ENCODE data around the gene POLR2I. TPM values are rescaled to one million over a fixed set of nuclear protein-coding genes. Genes with fewer than 3 reads are reported as not detected.

The POLR2I gene
- polyA plus RNA-seq, 1 donor from 2014 or later: 159 TPM

DNA sequence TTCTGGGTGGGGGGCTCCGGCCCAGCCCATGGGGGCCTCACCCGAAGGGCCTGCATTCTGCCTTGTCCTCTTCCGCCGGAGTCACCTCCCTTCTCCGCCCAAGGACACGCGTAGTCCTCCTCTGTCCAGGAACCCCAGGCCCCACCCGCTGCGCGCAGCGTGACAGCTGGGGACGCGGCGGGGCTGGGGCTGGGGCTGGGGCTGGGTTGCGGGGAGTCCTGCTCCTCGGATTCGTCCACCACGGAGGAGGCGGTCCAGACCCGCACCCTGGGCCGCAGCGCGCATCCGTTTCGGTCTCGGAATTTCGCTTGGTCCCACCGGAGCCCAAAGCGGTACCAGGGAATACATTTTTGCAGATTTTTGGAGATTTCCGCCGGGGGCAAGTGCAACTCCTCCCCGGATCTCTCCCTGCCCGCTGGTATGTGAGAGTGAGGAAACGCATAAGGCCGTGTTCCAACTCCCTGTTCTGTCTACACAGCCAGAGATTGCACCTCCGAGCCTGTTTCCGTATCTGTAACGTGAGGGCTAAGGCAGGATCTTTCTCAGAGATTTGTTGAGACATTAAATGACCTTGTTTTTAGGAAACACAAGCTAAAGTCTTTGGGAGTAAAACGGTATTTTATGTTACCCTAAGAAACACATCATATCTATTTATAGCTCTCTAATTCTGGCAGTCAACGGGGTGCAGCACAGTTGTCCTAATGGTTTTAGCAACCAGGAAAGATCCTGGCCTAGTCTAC, 37.8 kb upstream of the POLR2I start, which contains the start of gene COX7A1:
Gene COX7A1 (minus strand): TSS at position 96 of the 740 bp plus-strand sequence. CDS start 40 bp downstream, at position 56.
- Histone ChIP-seq H3K79me2 (replicated peaks; ENCODE audit: insufficient read depth, low read length) (no peaks in the 10 kb centered on the region), H2AFZ (ENCODE audit: low read depth, low read length) (no peak within 1 kb of the TSS), H3F3A (ENCODE audit: insufficient read depth, low read length, poor library complexity, severe bottlenecking) (no peaks in the 10 kb centered on the region), H3K4me3 (ENCODE audit: low read length) (no peak within 1 kb of the TSS), H3K9me2 (ENCODE audit: insufficient read depth, low read length) (no peaks in the 10 kb centered on the region), H3K27ac (ENCODE audit: low read length) (no peak within 1 kb of the TSS), H4K20me1 (ENCODE audit: insufficient read depth) (no peaks in the 10 kb centered on the region), H3K27me3 (ENCODE audit: insufficient read depth, low read depth, low read length) (no peaks in the 10 kb centered on the region), H3K9ac (ENCODE audit: low read length) (no peak within 1 kb of the TSS), H3K4me2 (ENCODE audit: low read length) (no peak within 1 kb of the TSS), H3K36me3 (ENCODE audit: insufficient read depth, low read length) (no peaks in the 10 kb centered on the region), H3K9me3 (ENCODE audit: low read length) (no peaks in the 10 kb centered on the region)
- no peak for TF ChIP-seq POLR2AphosphoS5 (IDR thresholded peaks at IDR 0.05)
- no peak for TF ChIP-seq EZH2 (IDR thresholded peaks at IDR 0.05; ENCODE audit: borderline replicate concordance, insufficient read depth, low read length, poor library complexity, severe bottlenecking)
- TF ChIP-seq SMC3 (conservative IDR thresholded peaks at IDR 0.05; ENCODE audit: poor library complexity): no peak
- TF ChIP-seq, protein P1, sequence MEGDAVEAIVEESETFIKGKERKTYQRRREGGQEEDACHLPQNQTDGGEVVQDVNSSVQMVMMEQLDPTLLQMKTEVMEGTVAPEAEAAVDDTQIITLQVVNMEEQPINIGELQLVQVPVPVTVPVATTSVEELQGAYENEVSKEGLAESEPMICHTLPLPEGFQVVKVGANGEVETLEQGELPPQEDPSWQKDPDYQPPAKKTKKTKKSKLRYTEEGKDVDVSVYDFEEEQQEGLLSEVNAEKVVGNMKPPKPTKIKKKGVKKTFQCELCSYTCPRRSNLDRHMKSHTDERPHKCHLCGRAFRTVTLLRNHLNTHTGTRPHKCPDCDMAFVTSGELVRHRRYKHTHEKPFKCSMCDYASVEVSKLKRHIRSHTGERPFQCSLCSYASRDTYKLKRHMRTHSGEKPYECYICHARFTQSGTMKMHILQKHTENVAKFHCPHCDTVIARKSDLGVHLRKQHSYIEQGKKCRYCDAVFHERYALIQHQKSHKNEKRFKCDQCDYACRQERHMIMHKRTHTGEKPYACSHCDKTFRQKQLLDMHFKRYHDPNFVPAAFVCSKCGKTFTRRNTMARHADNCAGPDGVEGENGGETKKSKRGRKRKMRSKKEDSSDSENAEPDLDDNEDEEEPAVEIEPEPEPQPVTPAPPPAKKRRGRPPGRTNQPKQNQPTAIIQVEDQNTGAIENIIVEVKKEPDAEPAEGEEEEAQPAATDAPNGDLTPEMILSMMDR (IDR thresholded peaks at IDR 0.05; ENCODE audit: poor library complexity, severe bottlenecking): no peak
- no peak for TF ChIP-seq MXI1 (conservative IDR thresholded peaks at IDR 0.05; ENCODE audit: poor library complexity, severe bottlenecking)
- no peak for TF ChIP-seq TAF1 (IDR thresholded peaks at IDR 0.05; ENCODE audit: low read depth)
- no peak for TF ChIP-seq EP300 (conservative IDR thresholded peaks at IDR 0.05; ENCODE audit: poor library complexity, severe bottlenecking)
- no peak for TF ChIP-seq RAD21 (conservative IDR thresholded peaks at IDR 0.05)
- TF ChIP-seq, protein P2, sequence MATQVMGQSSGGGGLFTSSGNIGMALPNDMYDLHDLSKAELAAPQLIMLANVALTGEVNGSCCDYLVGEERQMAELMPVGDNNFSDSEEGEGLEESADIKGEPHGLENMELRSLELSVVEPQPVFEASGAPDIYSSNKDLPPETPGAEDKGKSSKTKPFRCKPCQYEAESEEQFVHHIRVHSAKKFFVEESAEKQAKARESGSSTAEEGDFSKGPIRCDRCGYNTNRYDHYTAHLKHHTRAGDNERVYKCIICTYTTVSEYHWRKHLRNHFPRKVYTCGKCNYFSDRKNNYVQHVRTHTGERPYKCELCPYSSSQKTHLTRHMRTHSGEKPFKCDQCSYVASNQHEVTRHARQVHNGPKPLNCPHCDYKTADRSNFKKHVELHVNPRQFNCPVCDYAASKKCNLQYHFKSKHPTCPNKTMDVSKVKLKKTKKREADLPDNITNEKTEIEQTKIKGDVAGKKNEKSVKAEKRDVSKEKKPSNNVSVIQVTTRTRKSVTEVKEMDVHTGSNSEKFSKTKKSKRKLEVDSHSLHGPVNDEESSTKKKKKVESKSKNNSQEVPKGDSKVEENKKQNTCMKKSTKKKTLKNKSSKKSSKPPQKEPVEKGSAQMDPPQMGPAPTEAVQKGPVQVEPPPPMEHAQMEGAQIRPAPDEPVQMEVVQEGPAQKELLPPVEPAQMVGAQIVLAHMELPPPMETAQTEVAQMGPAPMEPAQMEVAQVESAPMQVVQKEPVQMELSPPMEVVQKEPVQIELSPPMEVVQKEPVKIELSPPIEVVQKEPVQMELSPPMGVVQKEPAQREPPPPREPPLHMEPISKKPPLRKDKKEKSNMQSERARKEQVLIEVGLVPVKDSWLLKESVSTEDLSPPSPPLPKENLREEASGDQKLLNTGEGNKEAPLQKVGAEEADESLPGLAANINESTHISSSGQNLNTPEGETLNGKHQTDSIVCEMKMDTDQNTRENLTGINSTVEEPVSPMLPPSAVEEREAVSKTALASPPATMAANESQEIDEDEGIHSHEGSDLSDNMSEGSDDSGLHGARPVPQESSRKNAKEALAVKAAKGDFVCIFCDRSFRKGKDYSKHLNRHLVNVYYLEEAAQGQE (IDR thresholded peaks at IDR 0.05; ENCODE audit: borderline replicate concordance): no peak

DNA sequence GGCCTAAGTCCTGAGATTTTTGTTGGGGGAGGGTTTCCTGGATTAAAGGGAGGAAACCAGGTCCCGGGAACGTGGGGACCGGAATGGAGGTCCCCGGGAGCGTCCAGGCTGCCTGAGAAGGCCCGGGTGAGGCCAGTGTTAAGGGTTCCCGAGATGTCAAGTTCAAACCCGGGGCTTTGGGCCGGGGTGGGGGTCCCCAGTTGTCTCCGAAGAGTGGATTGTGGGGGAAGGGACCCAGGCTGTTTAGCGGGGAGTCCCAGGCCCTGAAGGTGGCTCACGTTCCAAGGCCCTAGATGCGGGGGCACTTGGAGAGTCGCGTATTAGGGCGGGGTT, 37.3 kb upstream of the POLR2I start:
- TF ChIP-seq EZH2 (IDR thresholded peaks at IDR 0.05; ENCODE audit: borderline replicate concordance, insufficient read depth, low read length, poor library complexity, severe bottlenecking): no peak
- TF ChIP-seq RAD21 (conservative IDR thresholded peaks at IDR 0.05): no peak
- TF ChIP-seq POLR2AphosphoS5 (IDR thresholded peaks at IDR 0.05): no peak
- TF ChIP-seq SMC3 (conservative IDR thresholded peaks at IDR 0.05; ENCODE audit: poor library complexity): no peak
- Histone ChIP-seq H3K9me2 (ENCODE audit: insufficient read depth, low read length) (no peaks in the 10 kb centered on the region), H3F3A (ENCODE audit: insufficient read depth, low read length, poor library complexity, severe bottlenecking) (no peaks in the 10 kb centered on the region), H3K4me2 (ENCODE audit: low read length) (no peak overlapping the region), H3K4me3 (ENCODE audit: low read length) (no peak overlapping the region), H3K27me3 (ENCODE audit: insufficient read depth, low read depth, low read length) (no peaks in the 10 kb centered on the region), H2AFZ (ENCODE audit: low read depth, low read length) (no peak overlapping the region), H3K9ac (ENCODE audit: low read length) (no peak overlapping the region), H3K9me3 (ENCODE audit: low read length) (no peaks in the 10 kb centered on the region), H3K79me2 (replicated peaks; ENCODE audit: insufficient read depth, low read length) (no peaks in the 10 kb centered on the region), H3K36me3 (ENCODE audit: insufficient read depth, low read length) (no peaks in the 10 kb centered on the region), H3K27ac (ENCODE audit: low read length) (no peak overlapping the region), H4K20me1 (ENCODE audit: insufficient read depth) (no peaks in the 10 kb centered on the region)

Measured in neural cell (in vitro differentiated cells).